ENCODE measurements around the gene HJURP.

HJURP gene

DNA sequence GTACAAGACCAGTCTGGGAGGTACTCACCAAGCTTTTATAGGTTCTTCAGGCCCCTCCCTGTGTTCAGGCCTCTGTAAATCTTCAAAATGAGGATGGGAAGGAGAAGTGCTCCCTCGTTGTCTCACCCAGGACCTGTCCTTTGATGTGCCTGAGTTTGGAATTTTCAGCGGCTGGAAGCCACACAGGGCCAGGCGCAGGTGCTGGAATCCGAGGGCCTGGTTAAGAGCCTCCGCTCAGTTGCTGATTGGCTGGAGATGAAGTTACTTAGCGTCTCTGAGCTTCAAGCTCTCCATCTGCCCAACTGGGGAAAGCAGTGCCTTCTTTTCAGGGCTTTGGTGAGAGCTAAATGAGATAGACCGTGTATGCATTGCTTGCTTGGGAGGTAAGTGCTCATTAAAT, 30.0 kb downstream of the HJURP start:
- Histone ChIP-seq H3K4me3 (replicated peaks; ENCODE audit: low read depth, low read length) (no peak overlapping the region), H3K27me3 (replicated peaks; ENCODE audit: control insufficient read depth, insufficient read depth, low read length) (peaks cover 2% of the 10 kb centered on the region; the same call in 1 of the 2 replicates), H3K36me3 (ENCODE audit: control insufficient read depth, insufficient read depth, low read length) (no peaks in the 10 kb centered on the region)
- TF ChIP-seq, protein P1, sequence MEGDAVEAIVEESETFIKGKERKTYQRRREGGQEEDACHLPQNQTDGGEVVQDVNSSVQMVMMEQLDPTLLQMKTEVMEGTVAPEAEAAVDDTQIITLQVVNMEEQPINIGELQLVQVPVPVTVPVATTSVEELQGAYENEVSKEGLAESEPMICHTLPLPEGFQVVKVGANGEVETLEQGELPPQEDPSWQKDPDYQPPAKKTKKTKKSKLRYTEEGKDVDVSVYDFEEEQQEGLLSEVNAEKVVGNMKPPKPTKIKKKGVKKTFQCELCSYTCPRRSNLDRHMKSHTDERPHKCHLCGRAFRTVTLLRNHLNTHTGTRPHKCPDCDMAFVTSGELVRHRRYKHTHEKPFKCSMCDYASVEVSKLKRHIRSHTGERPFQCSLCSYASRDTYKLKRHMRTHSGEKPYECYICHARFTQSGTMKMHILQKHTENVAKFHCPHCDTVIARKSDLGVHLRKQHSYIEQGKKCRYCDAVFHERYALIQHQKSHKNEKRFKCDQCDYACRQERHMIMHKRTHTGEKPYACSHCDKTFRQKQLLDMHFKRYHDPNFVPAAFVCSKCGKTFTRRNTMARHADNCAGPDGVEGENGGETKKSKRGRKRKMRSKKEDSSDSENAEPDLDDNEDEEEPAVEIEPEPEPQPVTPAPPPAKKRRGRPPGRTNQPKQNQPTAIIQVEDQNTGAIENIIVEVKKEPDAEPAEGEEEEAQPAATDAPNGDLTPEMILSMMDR (IDR thresholded peaks at IDR 0.05; ENCODE audit: insufficient read depth, low read length, poor library complexity, severe bottlenecking), result no peak
- no peak for DNase-seq (ENCODE audit: extremely low read depth, insufficient read length)

DNA sequence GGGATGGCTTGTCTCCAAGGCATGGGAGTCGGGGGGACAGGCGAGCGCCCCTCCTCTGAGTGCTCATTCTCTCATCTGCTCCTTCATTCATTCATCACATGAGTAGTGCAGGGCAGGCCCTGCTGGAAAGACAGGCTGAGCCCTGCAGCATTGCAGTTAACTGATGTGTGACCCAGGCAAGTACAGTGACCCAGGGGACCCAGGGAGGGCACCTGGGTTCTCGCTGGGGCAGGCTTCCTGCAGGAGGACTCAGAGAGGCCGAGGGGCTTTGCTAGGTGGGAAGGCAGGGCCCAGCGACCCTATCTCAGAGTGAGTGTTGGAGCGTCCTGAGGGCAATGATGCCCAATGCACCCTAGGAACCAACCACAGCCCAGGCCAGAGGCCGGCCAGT, 30.6 kb downstream of the HJURP start:
- no peaks in the 10 kb centered on the region for H3K36me3 ChIP-seq (ENCODE audit: control insufficient read depth, insufficient read depth, low read length)
- no peak overlapping the region for H3K4me3 ChIP-seq (replicated peaks; ENCODE audit: low read depth, low read length)
- TF ChIP-seq, protein P1 (IDR thresholded peaks at IDR 0.05; ENCODE audit: insufficient read depth, low read length, poor library complexity, severe bottlenecking), result no peak
- H3K27me3 ChIP-seq (replicated peaks; ENCODE audit: control insufficient read depth, insufficient read depth, low read length), result peaks cover 2% of the 10 kb centered on the region; the same call in 1 of the 2 replicates
- no peak for DNase-seq (ENCODE audit: extremely low read depth, insufficient read length)

DNA sequence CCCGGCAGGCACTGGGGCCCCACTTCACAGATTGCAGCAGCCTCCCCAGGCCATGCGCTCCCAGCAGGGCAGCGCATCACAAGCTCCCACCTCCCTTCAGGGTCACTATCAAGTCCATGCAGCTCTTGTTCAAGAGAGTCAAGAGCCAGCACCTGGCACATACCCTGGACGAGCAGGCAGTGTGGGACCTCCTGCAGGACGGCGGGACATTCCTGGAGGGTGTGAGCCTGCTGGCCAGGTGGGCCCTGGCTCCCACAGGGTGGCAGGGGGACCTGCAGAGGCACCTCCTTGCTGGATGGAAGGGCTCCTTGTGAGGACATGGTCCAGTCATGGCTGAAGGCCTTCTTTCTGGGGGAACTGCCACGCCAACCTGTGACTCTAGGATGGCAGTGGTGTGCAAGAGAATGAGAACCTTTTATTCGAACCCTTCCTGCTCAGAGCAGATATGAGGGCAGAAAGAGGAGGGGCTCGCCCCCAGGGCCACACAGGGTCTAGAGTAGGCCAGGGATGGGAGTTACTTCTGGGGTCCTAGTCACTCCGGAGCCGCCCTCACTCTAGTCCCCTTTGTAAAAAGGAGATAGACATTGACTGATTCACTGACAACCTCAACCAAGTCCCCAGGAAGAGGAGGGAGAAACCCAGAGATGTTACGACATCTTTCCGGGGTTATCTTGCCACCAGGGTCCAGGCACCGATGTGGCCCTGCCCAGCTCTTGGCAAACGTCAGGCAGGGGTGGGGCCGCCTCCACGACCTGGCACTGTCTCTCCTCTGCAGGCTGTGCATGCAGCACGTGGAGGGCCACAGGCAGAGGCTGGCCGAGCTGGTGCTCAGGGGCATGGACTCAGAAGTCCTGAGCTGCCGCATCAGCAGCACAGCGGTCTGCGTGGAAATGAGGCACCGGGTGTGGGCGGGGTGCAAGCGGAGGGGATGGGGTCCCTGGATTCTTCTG, 31.3 kb downstream of the HJURP start:
- H3K27me3 ChIP-seq (replicated peaks; ENCODE audit: control insufficient read depth, insufficient read depth, low read length), result peaks cover 2% of the 10 kb centered on the region; the same call in 1 of the 2 replicates
- H3K36me3 ChIP-seq (ENCODE audit: control insufficient read depth, insufficient read depth, low read length), result no peaks in the 10 kb centered on the region
- H3K4me3 ChIP-seq (replicated peaks; ENCODE audit: low read depth, low read length), result no peak overlapping the region
- DNase-seq (ENCODE audit: extremely low read depth, insufficient read length), result no peak
- TF ChIP-seq, protein P1 (IDR thresholded peaks at IDR 0.05; ENCODE audit: insufficient read depth, low read length, poor library complexity, severe bottlenecking), result no peak

DNA sequence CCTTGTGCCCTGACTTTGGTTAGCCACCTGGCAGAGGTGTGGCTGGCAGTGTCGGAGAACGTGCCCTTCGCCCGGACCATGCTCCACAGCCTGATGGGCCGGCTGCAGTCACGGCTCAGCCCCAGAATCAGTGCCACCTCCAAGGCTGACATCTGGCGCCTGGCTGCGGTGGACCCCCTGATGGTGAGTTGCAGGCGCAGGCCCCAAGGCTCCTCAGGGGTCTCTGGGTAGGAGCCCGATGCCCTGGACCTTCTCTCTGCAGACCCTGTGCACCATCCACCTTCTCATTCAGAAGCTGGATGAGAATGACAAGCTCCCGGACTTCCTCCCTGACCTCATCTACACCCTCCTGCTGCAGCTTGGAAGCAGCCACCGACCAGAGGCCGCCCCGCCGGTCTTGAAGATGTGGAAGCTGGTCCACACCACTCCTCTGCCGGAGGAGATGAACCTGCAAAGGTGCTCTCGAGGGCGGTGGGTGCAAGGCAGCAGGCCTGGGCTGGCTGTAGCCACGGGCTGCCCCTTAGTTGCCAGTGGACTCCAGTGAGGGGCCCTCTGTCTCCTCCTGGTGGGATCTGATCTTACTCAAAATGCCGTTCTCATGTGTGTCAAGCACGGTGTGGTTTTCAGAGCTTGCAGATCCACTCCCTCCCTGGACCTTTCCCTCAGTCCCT, 32.1 kb downstream of the HJURP start:
- no peak for DNase-seq (ENCODE audit: extremely low read depth, insufficient read length)
- Histone ChIP-seq H3K27me3 (replicated peaks; ENCODE audit: control insufficient read depth, insufficient read depth, low read length) (peaks cover 2% of the 10 kb centered on the region; the same call in 1 of the 2 replicates), H3K36me3 (ENCODE audit: control insufficient read depth, insufficient read depth, low read length) (no peaks in the 10 kb centered on the region), H3K4me3 (replicated peaks; ENCODE audit: low read depth, low read length) (no peak overlapping the region)
- TF ChIP-seq, protein P1 (IDR thresholded peaks at IDR 0.05; ENCODE audit: insufficient read depth, low read length, poor library complexity, severe bottlenecking), result no peak

DNA sequence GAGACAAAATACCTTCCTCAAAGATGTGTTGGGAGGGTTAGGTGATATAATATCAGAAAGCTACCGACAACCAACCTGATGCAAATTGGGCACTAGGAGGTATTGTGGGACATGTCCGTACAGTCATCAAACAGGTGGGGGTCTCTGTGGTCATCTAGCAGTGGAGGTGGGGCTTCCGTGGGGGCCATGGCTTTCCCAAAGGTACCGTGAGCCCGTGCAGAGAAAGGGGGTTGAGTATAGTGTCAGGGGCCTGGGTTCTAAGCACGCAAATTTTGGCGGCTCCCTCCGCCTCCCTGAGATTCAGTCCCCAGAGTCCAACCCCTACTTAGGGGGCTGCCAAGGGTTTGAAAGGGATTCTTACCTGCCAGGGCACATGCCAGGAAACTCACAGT, 32.6 kb downstream of the HJURP start:
- H3K4me3 ChIP-seq (replicated peaks; ENCODE audit: low read depth, low read length), result no peak overlapping the region
- H3K36me3 ChIP-seq (ENCODE audit: control insufficient read depth, insufficient read depth, low read length), result no peaks in the 10 kb centered on the region
- H3K27me3 ChIP-seq (replicated peaks; ENCODE audit: control insufficient read depth, insufficient read depth, low read length), result peaks cover 2% of the 10 kb centered on the region; the same call in 1 of the 2 replicates
- TF ChIP-seq, protein P1 (IDR thresholded peaks at IDR 0.05; ENCODE audit: insufficient read depth, low read length, poor library complexity, severe bottlenecking), result no peak
- DNase-seq (ENCODE audit: extremely low read depth, insufficient read length), result no peak

Measured in GM06990 (cell line).